ENCODE results near the gene GALNT10. TPM values are rescaled to one million over a fixed set of nuclear protein-coding genes. Genes with fewer than 3 reads are reported as not detected.
A peak's percentile ranks its signal among the peaks of the same experiment; 100 is the strongest.

The GALNT10 gene
- polyA plus RNA-seq, 1 experiment: 203 TPM

DNA sequence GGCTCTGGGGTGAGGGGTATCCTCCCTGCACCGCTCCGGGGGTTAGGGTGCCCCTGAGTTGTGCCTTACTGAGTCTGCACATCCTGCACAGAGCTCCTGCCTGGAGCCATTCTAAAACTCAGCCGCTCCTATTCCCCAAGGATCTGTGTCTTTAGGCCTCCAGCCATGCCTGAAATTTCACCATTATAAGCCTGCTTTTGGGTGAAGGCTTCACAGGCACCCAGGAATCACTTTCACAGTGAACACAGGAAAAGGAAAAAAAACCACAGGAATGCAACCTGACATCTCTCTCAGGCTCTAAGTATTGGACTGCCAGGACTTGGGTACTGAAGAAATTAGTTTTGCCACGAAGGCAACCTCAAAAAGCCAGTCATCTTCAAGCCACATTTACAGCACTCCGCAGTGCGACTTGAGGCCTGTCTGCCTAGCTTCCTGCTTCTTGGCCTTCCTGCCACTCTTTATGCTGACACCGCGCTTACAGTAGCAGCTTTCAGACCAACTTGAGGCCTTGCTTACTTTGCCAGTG is 30.9 kb downstream of the GALNT10 start:
- ChIA-PET CTCF (interaction anchor here (0.7 to 1.5 kb wide), 2 partner anchors 14 to 21 kb away, joined by 3 to 4 read pairs; no protein-coding TSS in a partner anchor), POLR2A (no interaction called here)
- peak; percentile 74 for DNase-seq (ENCODE audit: low read depth)

GRCh38 chr5:154222414-154222813 is 31.9 kb downstream of the GALNT10 start:
- H3K36me3 ChIP-seq (ENCODE audit: control insufficient read depth, insufficient read depth, low read length): peaks cover 3% of the 10 kb centered on the region
- CTCF ChIA-PET: interaction anchor here (1.5 kb wide), 1 partner anchor 13 kb away, joined by 4 read pairs; no protein-coding TSS in a partner anchor
- H3K27me3 ChIP-seq (ENCODE audit: control insufficient read depth, insufficient read depth, low read length): no peaks in the 10 kb centered on the region
- POLR2A ChIA-PET: interaction anchor here (0.7 kb wide), 1 partner anchor 252 kb away, joined by 10 read pairs; no protein-coding TSS in a partner anchor
- no peak overlapping the region for H3K4me3 ChIP-seq (ENCODE audit: low read depth, low read length)
- TF ChIP-seq CTCF (IDR thresholded peaks at IDR 0.05; ENCODE audit: insufficient read depth, low read depth, low read length): no peak
- no peak for DNase-seq (ENCODE audit: low read depth)

More for the DNA sequence above, 30.9 kb downstream of the GALNT10 start:
- H3K27me3 ChIP-seq (ENCODE audit: control insufficient read depth, insufficient read depth, low read length): no peaks in the 10 kb centered on the region
- no peak overlapping the region for H3K4me3 ChIP-seq (ENCODE audit: low read depth, low read length)
- no peak for TF ChIP-seq CTCF (IDR thresholded peaks at IDR 0.05; ENCODE audit: insufficient read depth, low read depth, low read length)
- H3K36me3 ChIP-seq (ENCODE audit: control insufficient read depth, insufficient read depth, low read length): peaks cover 3% of the 10 kb centered on the region

DNA sequence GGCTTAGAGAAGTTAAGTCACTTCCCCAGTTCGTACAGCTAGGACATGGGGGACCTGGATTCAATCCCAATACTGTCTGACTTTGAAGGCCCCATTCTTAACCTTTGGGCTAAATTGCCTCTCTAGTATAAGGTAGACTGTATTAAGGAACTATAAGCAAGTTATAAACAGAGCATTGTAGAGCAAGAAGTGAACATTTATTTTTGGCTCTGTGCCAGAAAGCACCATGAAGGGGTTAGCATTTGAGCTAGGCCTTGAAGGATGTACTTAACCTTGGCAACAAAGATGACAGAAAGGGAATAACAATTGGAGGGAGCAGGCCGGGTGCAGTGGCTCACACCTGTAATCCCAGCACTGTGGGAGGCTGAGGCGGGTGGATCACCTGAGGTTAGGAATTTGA is 32.8 kb downstream of the GALNT10 start:
- CTCF ChIA-PET: interaction anchor here (1.0 kb wide), 1 partner anchor 26 kb away, joined by 3 read pairs; no protein-coding TSS in a partner anchor
- no peak for TF ChIP-seq CTCF (IDR thresholded peaks at IDR 0.05; ENCODE audit: insufficient read depth, low read depth, low read length)
- POLR2A ChIA-PET: no interaction called here
- H3K36me3 ChIP-seq (ENCODE audit: control insufficient read depth, insufficient read depth, low read length): peaks cover 3% of the 10 kb centered on the region
- no peak overlapping the region for H3K4me3 ChIP-seq (ENCODE audit: low read depth, low read length)
- DNase-seq (ENCODE audit: low read depth): no peak
- no peaks in the 10 kb centered on the region for H3K27me3 ChIP-seq (ENCODE audit: control insufficient read depth, insufficient read depth, low read length)

- ChIA-PET CTCF (no interaction called here), POLR2A (no interaction called here)
- Histone ChIP-seq H3K27me3 (ENCODE audit: control insufficient read depth, insufficient read depth, low read length) (no peaks in the 10 kb centered on the region), H3K36me3 (ENCODE audit: control insufficient read depth, insufficient read depth, low read length) (0 out of 2 replicates have a peak, but pooled peaks cover 2% of the 10 kb centered on the region), H3K4me3 (ENCODE audit: low read depth, low read length) (no peak overlapping the region)
- TF ChIP-seq CTCF (IDR thresholded peaks at IDR 0.05; ENCODE audit: insufficient read depth, low read depth, low read length): no peak
- no peak for DNase-seq (ENCODE audit: low read depth)
Observed at GRCh38 chr5:154227090-154227489, 36.6 kb downstream of the GALNT10 start.

GRCh38 chr5:154228696-154229095 is 38.2 kb downstream of the GALNT10 start:
- H3K4me3 ChIP-seq (ENCODE audit: low read depth, low read length): no peak overlapping the region
- H3K36me3 ChIP-seq (ENCODE audit: control insufficient read depth, insufficient read depth, low read length): 0 out of 2 replicates have a peak, but pooled peaks cover 2% of the 10 kb centered on the region
- no peaks in the 10 kb centered on the region for H3K27me3 ChIP-seq (ENCODE audit: control insufficient read depth, insufficient read depth, low read length)
- DNase-seq (ENCODE audit: low read depth): no peak
- POLR2A ChIA-PET: no interaction called here
- CTCF ChIA-PET: no interaction called here
- no peak for TF ChIP-seq CTCF (IDR thresholded peaks at IDR 0.05; ENCODE audit: insufficient read depth, low read depth, low read length)
